Activated CD8-positive, alpha-beta memory T cell treated with anti-CD3 and anti-CD28 coated beads, Interleukin-2, amount 50 U/mL, for 4 hours (primary cell): ENCODE measurements around the gene XPNPEP1.
A peak's percentile ranks its signal among the peaks of the same experiment; 100 is the strongest.

ENCODE experiments used
- DNase-seq: peaks from one replicate; pipeline ENCODE4 v3.0.0-alpha.2; 2020

XPNPEP1 gene

GRCh38 chr10:109861081-109861480 lies 62.2 kb downstream of the XPNPEP1 start:
- no peak for DNase-seq

GRCh38 chr10:109859221-109859620 lies 64.1 kb downstream of the XPNPEP1 start:
- no peak for DNase-seq

- DNase-seq: no peak
Measured at GRCh38 chr10:109855746-109856145, 67.6 kb downstream of the XPNPEP1 start.

GRCh38 chr10:109853921-109854320 lies 69.4 kb downstream of the XPNPEP1 start:
- no peak for DNase-seq

- peak; percentile 70 for DNase-seq
Measured at GRCh38 chr10:109852475-109853037, 70.8 kb downstream of the XPNPEP1 start.

GRCh38 chr10:109851616-109852474 lies 71.5 kb downstream of the XPNPEP1 start:
- DNase-seq: no peak

GRCh38 chr10:109846832-109847231 lies 76.5 kb downstream of the XPNPEP1 start:
- DNase-seq: no peak

GRCh38 chr10:109845308-109845707 lies 78.0 kb downstream of the XPNPEP1 start:
- DNase-seq: no peak

- no peak for DNase-seq
Measured at GRCh38 chr10:109838592-109839244, 84.6 kb downstream of the XPNPEP1 start.

GRCh38 chr10:109837384-109837783 lies 85.9 kb downstream of the XPNPEP1 start:
- DNase-seq: no peak

GRCh38 chr10:109835257-109835656 lies 88.1 kb downstream of the XPNPEP1 start:
- DNase-seq: no peak

GRCh38 chr10:109831846-109832245 lies 91.5 kb downstream of the XPNPEP1 start:
- no peak for DNase-seq

- DNase-seq: no peak
Measured at GRCh38 chr10:109824206-109824605, 99.1 kb downstream of the XPNPEP1 start.

- no peak for DNase-seq
Measured at GRCh38 chr10:109823196-109823595, 100.1 kb downstream of the XPNPEP1 start.

- no peak for DNase-seq
Measured at GRCh38 chr10:109821672-109822071, 101.6 kb downstream of the XPNPEP1 start.

GRCh38 chr10:109820620-109821405 lies 102.5 kb downstream of the XPNPEP1 start:
- DNase-seq: no peak

- DNase-seq: no peak
Measured at GRCh38 chr10:109819807-109820206, 103.5 kb downstream of the XPNPEP1 start.
